HepG2 (cell line): ENCODE data around the gene PHYH. TPM values are rescaled to one million over a fixed set of nuclear protein-coding genes. Genes with fewer than 3 reads are reported as not detected.
A peak's percentile ranks its signal among the peaks of the same experiment; 100 is the strongest.

ENCODE experiments used
- EHMT2 ChIP-seq: fragments of 200-600 bp; sonication (generic); IDR thresholded peaks from 2 replicates; pipeline ENCODE4 v1.7.0; 2017; ENCODE audit warnings: antibody characterized with exemption, low read depth, low read length, borderline replicate concordance
- FOXA1 ChIP-seq, 2 experiments: fragments of 450-650 bp in 1 of 2; sonication (generic) in 1 of 2; formaldehyde crosslinking in 1 of 2; IDR thresholded peaks; 2 replicates each; pipeline versions ENCODE4 v1.4.0 to v1.6.1; 2016 to 2020; ENCODE audit warnings: missing genetic modification reagents in 1 of 2
- GLI4 ChIP-seq: sonication (generic); formaldehyde crosslinking; IDR thresholded peaks from 2 replicates; pipeline ENCODE4 v1.5.1; 2020; ENCODE audit warnings: missing genetic modification reagents, mild to moderate bottlenecking, moderate library complexity, borderline replicate concordance
- HBP1 ChIP-seq: IDR thresholded peaks from 2 replicates; pipeline ENCODE4 v1.6.1; 2016; ENCODE audit warnings: low read depth, control low read depth
- KDM1A ChIP-seq: IDR thresholded peaks from 2 replicates; pipeline ENCODE4 v1.6.1; 2016; ENCODE audit warnings: missing compliant biosample characterization
- MEIS1 ChIP-seq: sonication (generic); formaldehyde crosslinking; IDR thresholded peaks from 2 replicates; pipeline ENCODE4 v1.9.0; 2021; ENCODE audit warnings: mild to moderate bottlenecking, missing genetic modification reagents, moderate library complexity, borderline replicate concordance
- PHB2 ChIP-seq: fragments of 450-650 bp; IDR thresholded peaks from 2 replicates; pipeline ENCODE4 v1.6.1; 2018; ENCODE audit not compliant: partially characterized antibody
- RFXANK ChIP-seq: IDR thresholded peaks from 2 replicates; pipeline ENCODE4 v1.6.1; 2016
- RFXAP ChIP-seq: sonication (generic); formaldehyde crosslinking; IDR thresholded peaks from 2 replicates; pipeline ENCODE4 v1.4.0; 2020; ENCODE audit warnings: missing genetic modification reagents, borderline replicate concordance
- SATB2 ChIP-seq: sonication (generic); formaldehyde crosslinking; IDR thresholded peaks from 2 replicates; pipeline ENCODE4 v1.5.0; 2020; ENCODE audit warnings: missing genetic modification reagents
- TARDBP ChIP-seq: sonication (generic); formaldehyde crosslinking; IDR thresholded peaks from 2 replicates; pipeline ENCODE4 v1.8.0; 2022; ENCODE audit warnings: mild to moderate bottlenecking, missing genetic modification reagents
- TCF7L2 ChIP-seq: IDR thresholded peaks from 2 replicates; pipeline ENCODE4 v1.6.1; 2011; ENCODE audit warnings: mild to moderate bottlenecking, low read depth, low read length, moderate library complexity
- TRAFD1 ChIP-seq: sonication (generic); formaldehyde crosslinking; IDR thresholded peaks from 2 replicates; pipeline ENCODE4 v1.5.1; 2020; ENCODE audit warnings: missing genetic modification reagents, mild to moderate bottlenecking, borderline replicate concordance
- XRCC5 ChIP-seq: fragments of 200-400 bp; formaldehyde crosslinking; optimal IDR thresholded peaks from 2 replicates; pipeline ENCODE3; 2017; ENCODE audit warnings: mild to moderate bottlenecking, low read length
- ZSCAN9 ChIP-seq: IDR thresholded peaks from 2 replicates; pipeline ENCODE4 v1.6.1; 2016; ENCODE audit warnings: borderline replicate concordance
- polyA plus RNA-seq, 8 experiments: library from polyadenylated mRNA; depleted of rRNA in 3 of 8; stranded (reverse) in 7 of 8; unstranded in 1 of 8; fragments of >200 nt; fragmentation: Illumina TruSeq in 4 of 8; extraction: Trizol in 4 of 8; gene quantifications; 2 replicates each; pipeline versions ENCODE4 v1.2.1 to v1.2.3, GENCODE V29; 2011 to 2016; ENCODE audit warnings: low read depth in 4 of 8, missing spikeins in 1 of 8, mixed read lengths in 1 of 8; ENCODE audit not compliant: insufficient read depth in 1 of 8
- total RNA-seq, 5 experiments: library from RNA; depleted of rRNA; stranded (reverse); fragments of >200 nt; fragmentation: Illumina TruSeq; extraction: Trizol; gene quantifications; 2 replicates each; pipeline ENCODE4 v1.2.3, GENCODE V29; 2016; ENCODE audit warnings: low read depth in 1 of 5
- TF ChIP-seq, protein P1 (sequence below): sonication (generic); formaldehyde crosslinking; IDR thresholded peaks from 2 replicates; pipeline ENCODE4 v1.4.0; 2020; ENCODE audit warnings: missing genetic modification reagents
- TF ChIP-seq, protein P2 (sequence below): sonication (generic); formaldehyde crosslinking; conservative IDR thresholded peaks from 2 replicates; pipeline ENCODE4 v1.4.0; 2020; ENCODE audit warnings: missing genetic modification reagents
- TF ChIP-seq, protein P3 (sequence below): sonication (generic); formaldehyde crosslinking; IDR thresholded peaks from 2 replicates; pipeline ENCODE4 v1.5.1; 2020; ENCODE audit warnings: mild to moderate bottlenecking, missing genetic modification reagents

PHYH gene
- total and polyA plus RNA-seq, 2 of the 13 experiments (the other 11 are each of a cell fraction or from before 2014, with no cell fraction given): 27.2 to 34.5 TPM

- TF ChIP-seq, protein P1, sequence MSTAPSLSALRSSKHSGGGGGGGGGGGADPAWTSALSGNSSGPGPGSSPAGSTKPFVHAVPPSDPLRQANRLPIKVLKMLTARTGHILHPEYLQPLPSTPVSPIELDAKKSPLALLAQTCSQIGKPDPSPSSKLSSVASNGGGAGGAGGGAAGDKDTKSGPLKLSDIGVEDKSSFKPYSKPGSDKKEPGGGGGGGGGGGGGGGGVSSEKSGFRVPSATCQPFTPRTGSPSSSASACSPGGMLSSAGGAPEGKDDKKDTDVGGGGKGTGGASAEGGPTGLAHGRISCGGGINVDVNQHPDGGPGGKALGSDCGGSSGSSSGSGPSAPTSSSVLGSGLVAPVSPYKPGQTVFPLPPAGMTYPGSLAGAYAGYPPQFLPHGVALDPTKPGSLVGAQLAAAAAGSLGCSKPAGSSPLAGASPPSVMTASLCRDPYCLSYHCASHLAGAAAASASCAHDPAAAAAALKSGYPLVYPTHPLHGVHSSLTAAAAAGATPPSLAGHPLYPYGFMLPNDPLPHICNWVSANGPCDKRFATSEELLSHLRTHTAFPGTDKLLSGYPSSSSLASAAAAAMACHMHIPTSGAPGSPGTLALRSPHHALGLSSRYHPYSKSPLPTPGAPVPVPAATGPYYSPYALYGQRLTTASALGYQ: no peak
- TF ChIP-seq KDM1A (CRISPR knock-in tag) (no peak), XRCC5 (no peak), RFXAP (CRISPR knock-in tag) (no peak), RFXANK (CRISPR knock-in tag) (no peak), PHB2 (no peak), TRAFD1 (CRISPR knock-in tag) (no peak), TCF7L2 (no peak), HBP1 (CRISPR knock-in tag) (no peak), ZSCAN9 (CRISPR knock-in tag) (no peak), MEIS1 (CRISPR knock-in tag) (no peak), GLI4 (no peak), TARDBP (CRISPR knock-in tag) (0 out of 2 replicates have a peak, but pooled peaks have one; percentile 46), FOXA1 (IDR thresholded peaks at IDR 0.05) (no peak), FOXA1 (CRISPR knock-in tag; IDR thresholded peaks at IDR 0.05) (no peak; the same call in 1 of the 2 replicates), EHMT2 (no peak), SATB2 (CRISPR knock-in tag) (no peak)
- TF ChIP-seq, protein P2, sequence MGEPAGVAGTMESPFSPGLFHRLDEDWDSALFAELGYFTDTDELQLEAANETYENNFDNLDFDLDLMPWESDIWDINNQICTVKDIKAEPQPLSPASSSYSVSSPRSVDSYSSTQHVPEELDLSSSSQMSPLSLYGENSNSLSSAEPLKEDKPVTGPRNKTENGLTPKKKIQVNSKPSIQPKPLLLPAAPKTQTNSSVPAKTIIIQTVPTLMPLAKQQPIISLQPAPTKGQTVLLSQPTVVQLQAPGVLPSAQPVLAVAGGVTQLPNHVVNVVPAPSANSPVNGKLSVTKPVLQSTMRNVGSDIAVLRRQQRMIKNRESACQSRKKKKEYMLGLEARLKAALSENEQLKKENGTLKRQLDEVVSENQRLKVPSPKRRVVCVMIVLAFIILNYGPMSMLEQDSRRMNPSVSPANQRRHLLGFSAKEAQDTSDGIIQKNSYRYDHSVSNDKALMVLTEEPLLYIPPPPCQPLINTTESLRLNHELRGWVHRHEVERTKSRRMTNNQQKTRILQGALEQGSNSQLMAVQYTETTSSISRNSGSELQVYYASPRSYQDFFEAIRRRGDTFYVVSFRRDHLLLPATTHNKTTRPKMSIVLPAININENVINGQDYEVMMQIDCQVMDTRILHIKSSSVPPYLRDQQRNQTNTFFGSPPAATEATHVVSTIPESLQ: no peak
- TF ChIP-seq, protein P3, sequence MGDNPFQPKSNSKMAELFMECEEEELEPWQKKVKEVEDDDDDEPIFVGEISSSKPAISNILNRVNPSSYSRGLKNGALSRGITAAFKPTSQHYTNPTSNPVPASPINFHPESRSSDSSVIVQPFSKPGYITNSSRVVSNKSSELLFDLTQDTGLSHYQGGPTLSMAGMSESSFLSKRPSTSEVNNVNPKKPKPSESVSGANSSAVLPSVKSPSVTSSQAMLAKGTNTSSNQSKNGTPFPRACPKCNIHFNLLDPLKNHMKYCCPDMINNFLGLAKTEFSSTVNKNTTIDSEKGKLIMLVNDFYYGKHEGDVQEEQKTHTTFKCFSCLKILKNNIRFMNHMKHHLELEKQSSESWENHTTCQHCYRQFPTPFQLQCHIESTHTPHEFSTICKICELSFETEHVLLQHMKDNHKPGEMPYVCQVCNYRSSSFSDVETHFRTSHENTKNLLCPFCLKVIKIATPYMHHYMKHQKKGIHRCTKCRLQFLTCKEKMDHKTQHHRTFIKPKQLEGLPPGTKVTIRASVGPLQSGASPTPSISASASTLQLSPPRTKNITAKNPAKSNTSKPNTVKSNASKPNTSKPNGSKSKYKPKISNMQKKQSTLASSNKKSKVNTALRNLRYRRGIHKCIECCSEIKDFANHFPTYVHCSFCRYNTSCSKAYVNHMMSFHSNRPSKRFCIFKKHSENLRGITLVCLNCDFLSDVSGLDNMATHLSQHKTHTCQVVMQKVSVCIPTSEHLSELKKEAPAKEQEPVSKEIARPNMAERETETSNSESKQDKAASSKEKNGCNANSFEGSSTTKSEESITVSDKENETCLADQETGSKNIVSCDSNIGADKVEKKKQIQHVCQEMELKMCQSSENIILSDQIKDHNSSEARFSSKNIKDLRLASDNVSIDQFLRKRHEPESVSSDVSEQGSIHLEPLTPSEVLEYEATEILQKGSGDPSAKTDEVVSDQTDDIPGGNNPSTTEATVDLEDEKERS (CRISPR knock-in tag): no peak
These were observed 7.8 kb downstream of the PHYH start (continued) for GRCh38 chr10:13291821-13292773.
